Measurements from ENCODE around the gene PRAMEF2.
"Not testable (repeated sequence)": the region's sequence is repeated elsewhere in the genome, so short reads cannot be mapped to it uniquely, and the experiment has no call there.

PRAMEF2 gene, protein sequence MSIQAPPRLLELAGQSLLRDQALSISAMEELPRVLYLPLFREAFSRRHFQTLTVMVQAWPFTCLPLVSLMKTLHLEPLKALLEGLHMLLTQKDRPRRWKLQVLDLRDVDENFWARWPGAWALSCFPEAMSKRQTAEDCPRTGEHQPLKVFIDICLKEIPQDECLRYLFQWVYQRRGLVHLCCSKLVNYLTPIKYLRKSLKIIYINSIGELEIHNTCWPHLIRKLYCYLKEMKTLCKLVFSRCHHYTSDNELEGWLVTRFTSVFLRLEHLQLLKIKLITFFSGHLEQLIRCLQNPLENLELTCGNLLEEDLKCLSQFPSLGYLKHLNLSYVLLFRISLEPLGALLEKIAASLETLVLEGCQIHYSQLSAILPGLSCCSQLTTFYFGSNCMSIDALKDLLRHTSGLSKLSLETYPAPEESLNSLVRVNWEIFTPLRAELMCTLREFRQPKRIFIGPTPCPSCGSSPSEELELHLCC

DNA sequence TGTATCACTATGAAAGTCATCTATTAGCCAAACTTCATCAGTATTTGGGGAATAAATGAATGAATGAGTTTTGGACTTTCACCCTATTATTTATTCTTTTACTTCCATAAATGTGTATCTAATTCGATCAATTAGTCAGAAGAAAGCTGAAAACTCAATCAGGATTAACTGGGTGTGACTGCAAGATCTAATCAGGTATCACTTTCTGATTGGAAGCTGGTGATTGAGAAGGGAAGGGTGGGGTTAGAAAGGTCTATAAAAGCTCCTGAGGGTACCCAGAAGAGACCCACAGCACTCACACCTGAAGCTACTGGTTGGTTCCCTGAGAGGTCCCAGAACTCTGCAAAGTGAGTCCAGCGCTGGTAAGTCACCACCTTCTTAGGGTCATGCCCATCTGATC lies at the start of gene PRAMEF2:
PRAMEF2 (plus strand) TSS at position 301 of the 400 bp plus-strand sequence. CDS start 1,924 bp downstream, outside the sequence.
- not testable (repeated sequence) for DNase-seq (ENCODE audit: low read depth in 4 of 4, low spot score in 1 of 4)

DNA sequence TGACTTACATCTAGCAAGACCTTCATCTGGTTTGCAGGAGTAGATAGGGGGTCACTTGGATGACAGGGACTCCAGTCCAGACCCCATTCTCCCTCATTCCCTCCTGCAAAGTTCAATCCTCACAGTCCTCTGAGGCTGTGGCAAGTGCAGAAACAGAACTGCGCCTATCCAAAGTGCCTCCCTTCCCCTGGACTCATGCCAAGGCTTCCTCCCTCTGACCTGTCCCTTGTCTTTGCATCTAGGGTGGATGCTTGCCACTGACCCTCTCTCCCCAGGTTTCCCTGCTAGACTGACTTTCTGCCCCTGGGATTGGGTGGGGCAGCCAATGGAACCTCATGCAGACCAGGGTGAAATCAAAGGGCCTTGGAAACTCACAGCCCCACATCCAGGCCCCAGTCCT lies 47.0 kb upstream of the PRAMEF2 start:
- no peak for DNase-seq (ENCODE audit: low read depth in 4 of 4, low spot score in 1 of 4)

DNA sequence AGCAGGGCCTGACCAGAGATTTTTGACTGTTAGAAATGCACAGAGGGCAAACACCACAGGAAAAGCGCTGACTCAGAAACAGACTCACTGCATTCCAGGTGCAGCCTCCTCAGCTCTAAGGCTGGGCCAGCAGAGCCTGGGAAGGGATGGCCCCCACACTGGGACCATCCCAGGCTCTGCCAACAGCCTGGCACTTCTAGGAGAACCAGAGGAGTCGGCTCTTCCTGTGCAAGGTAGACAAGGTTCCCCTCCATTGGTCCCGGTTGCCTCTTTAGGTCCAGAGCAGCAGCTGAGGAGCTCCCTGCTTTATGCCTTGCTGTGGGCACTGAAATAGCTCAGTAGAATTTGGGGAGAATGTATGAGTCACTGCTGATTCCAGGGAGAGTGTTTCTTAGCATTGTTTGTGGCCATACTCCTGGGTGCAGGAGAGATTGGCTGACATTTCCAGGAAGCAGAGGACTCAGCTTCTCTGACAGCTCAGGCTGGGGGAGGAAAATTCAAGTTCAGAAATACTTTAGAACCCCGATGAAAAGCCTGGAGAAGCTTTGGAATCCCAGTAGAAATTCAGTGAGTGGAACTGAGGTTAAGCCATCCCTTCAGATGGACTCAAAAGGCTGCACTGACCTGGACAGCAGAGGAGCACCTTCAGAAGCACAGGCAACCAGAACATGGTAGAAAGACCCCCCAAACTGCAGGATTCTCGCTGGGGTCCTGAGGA lies 46.0 kb upstream of the PRAMEF2 start:
- DNase-seq (ENCODE audit: low read depth in 4 of 4, low spot score in 1 of 4) = no peak

DNA sequence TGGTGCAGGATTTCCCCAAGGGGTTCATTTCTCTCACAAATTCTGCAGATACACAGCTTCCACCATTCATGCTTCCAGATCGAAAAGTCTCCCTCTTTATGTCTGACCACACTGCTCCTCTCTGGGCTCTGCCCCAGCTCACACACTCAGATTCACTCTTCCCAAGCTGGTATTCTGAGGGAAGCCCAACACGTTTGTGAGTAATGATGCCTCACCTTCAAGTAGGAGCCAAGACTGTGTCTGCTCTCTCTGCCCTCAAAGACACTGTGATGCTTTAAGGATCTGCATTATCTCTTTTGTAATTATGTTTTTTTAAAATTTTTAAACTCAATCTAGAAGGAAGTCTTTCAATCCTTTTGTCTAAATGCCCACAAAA lies 45.5 kb upstream of the PRAMEF2 start:
- DNase-seq (ENCODE audit: low read depth in 4 of 4, low spot score in 1 of 4) = no peak

DNA sequence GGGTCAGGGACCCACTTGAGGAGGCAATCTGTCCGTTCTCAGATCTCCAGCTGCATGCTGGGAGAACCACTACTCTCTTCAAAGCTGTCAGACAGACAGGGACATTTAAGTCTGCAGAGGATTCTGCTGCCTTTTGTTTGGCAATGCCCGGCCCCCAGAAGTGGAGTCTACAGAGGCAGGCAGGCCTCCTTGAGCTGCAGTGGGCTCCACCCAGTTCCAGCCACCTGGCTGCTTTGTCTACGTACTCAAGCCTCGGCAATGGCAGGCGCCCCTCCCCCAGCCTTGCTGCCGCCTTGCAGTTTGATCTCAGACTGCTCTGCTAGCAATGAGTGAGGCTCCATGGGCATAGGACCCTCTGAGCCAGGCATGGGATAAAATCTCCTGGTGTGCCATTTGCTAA lies 37.8 kb upstream of the PRAMEF2 start:
- DNase-seq (ENCODE audit: low read depth in 4 of 4, low spot score in 1 of 4) = not testable (repeated sequence)

DNA sequence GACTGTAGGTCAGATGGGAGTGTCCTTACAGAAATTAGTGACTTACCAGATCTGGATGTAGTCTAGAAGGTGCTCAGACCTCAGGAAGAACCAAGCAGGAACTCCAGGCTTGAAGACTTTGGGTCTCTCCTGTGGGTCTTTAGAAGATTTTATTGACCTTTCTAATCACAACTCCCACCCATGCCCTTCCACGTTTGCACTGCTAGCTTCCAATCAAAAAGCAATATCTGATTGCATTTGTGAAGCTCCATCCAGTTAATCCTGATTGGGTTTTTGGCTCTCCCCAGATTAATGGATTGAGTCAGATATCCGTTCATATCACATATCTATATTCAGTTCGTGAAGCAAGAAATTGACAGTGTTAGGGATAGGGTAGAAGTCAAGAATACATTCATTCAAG lies 25.6 kb upstream of the PRAMEF2 start, which contains the start of gene PRAMEF11:
PRAMEF11 (minus strand) TSS at position 101 of the 400 bp plus-strand sequence. CDS start 2,621 bp downstream, outside the sequence.
- DNase-seq (ENCODE audit: low read depth in 4 of 4, low spot score in 1 of 4) = not testable (repeated sequence)

DNA sequence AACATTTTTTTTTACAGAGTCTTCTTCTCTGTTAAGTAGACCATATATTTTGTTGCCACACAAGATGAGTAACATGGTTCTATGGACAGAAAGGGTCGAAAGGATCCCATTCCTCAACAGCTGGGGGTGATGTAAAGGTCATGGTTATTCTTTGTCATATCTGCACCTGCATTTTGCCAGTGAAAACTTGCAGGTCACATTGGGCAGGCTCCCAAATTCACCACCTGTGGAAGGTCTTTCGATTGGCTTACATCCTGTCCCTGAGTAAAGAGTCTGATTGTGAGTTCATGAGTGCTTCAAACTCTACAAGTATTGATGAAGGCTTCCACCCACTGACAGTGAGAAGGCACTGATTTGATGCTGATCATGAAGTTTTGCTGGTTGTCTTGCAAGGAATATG lies 23.6 kb upstream of the PRAMEF2 start:
- DNase-seq (ENCODE audit: low read depth in 4 of 4, low spot score in 1 of 4) = not testable (repeated sequence)

DNA sequence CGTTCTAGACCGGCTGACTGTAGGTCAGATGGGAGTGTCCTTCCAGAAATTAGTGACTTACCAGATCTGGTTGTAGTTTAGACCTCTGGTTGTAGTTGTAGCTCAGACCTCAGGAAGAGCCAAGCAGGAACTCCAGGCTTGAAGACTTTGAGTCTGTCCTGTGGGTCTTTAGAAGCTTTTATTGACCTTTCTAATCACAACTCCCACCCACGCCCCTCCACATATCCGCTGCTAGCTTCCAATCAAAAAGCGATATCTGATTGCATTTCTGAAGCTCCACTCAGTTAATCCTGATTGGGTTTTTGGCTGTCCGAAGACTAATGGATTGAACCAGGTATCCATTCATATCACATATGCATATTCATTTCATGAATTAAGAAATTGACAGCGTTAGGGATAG lies 8.3 kb upstream of the PRAMEF2 start, which contains the start of gene HNRNPCL1:
HNRNPCL1 (minus strand) TSS at position 101 of the 400 bp plus-strand sequence. CDS start 431 bp downstream, outside the sequence.
- DNase-seq (ENCODE audit: low read depth in 4 of 4, low spot score in 1 of 4) = not testable (repeated sequence)

DNA sequence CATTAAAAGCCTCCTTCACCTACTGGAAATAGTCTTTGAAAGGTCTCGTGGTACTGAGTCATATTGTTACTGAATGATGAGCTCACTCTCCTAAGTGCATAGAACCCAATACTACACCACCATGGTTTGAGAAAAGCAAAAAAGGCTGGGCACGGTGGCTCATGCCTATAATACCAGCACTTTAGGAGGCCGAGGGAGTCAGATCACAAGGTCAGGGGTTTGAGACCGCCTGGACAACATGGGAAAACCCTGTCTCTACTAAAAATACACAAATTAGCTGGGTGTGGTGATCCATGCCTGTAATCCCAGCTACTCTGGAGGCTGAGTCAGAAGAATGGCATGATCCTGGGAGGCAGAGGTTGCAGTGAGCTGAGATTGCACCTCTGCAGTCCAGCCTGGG lies 5.1 kb upstream of the PRAMEF2 start:
- no peak for DNase-seq (ENCODE audit: low read depth in 4 of 4, low spot score in 1 of 4)

DNA sequence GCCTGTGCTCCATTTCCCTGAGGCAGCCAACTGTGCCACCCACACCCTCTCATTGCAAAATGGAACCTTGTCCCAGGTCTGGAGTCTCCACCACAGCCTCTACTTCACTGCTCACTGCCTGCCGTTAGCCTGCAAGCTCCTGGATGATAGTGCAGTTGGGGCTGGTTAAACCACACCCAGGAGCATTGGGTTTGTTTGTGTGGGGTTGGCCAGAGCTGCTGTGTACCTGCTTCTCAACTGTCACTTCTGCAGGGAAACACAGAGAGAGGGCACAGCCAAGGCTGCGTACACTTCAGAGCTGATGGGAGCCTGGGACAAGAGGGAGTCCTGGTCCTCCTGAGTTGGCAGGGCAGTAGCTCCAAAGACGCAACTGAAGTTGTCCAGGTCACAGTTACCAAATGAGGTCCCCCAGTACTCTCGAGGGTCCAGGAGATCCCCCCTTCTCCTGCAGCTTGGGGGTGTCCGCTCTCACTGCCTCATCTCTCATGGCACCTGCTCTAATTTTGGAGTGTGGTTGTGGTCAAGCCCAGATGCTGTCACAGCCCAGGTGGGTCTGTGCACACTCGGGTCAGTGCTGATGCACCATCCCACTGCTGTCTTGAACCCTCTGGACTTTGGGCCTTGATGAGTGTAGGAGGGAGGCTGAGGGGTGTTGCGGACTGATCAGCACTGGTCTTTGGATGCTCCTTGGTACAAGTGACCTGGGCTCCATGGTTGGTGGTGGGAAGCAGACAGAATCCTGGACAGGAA lies 6.4 kb downstream of the PRAMEF2 start:
- not testable (repeated sequence) for DNase-seq (ENCODE audit: low read depth in 4 of 4, low spot score in 1 of 4)

DNA sequence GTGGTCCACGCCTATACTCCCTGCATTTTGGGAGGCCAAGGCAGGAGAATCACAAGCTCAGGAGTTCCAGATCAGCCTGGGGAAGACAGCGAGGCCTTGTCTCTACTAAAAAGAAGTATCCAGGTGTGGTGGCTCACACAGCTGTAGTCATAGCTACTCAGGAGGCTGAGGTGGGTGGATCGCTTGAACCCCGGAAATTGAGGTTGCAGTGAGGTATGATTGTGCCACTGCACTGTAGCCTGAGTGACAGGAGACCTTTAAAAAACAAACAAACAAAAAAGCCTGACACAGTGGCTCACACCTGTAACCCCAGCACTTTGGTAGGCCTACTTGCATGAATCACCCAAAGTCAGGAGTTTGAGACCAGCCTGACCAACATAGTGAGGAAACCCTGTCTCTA lies 21.6 kb downstream of the PRAMEF2 start:
- DNase-seq (ENCODE audit: low read depth in 4 of 4, low spot score in 1 of 4) = not testable (repeated sequence)

DNA sequence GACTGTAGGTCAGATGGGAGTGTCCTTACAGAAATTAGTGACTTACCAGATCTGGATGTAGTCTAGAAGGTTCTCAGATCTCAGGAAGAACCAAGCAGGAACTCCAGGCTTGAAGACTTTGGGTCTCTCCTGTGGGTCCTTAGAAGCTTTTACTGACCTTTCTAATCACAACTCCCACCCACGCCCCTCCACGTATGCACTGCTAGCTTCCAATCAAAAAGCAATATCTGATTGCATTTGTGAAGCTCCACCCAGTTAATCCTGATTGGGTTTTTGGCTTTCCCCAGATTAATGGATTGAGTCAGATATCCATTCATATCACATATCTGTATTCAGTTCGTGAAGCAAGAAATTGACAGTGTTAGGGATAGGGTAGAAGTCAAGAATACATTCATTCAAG lies 29.2 kb downstream of the PRAMEF2 start, which contains the start of gene PRAMEF4:
PRAMEF4 (minus strand) TSS at position 101 of the 400 bp plus-strand sequence. CDS start 2,807 bp downstream, outside the sequence.
- DNase-seq (ENCODE audit: low read depth in 4 of 4, low spot score in 1 of 4) = not testable (repeated sequence)

DNA sequence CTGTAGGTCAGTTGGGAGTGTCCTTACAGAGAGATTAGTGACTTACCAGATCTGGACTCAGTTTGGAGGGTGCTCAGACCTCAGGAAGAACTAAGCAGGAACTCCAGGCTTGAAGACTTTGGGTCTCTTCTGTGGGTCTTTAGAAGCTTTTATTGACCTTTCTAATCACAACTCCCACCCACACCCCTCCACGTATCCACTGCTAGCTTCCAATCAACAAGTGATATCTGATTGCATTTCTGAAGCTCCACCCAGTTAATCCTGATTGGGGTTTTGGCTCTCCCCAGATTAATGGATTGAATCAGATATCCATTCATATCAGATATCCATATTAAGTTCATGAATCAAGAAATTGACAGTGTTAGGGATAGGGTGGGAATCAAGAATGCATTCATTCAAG lies 41.3 kb downstream of the PRAMEF2 start, which contains the start of gene PRAMEF10:
PRAMEF10 (minus strand) TSS at position 101 of the 400 bp plus-strand sequence. CDS start 2,423 bp downstream, outside the sequence.
- DNase-seq (ENCODE audit: low read depth in 4 of 4, low spot score in 1 of 4) = not testable (repeated sequence)

DNA sequence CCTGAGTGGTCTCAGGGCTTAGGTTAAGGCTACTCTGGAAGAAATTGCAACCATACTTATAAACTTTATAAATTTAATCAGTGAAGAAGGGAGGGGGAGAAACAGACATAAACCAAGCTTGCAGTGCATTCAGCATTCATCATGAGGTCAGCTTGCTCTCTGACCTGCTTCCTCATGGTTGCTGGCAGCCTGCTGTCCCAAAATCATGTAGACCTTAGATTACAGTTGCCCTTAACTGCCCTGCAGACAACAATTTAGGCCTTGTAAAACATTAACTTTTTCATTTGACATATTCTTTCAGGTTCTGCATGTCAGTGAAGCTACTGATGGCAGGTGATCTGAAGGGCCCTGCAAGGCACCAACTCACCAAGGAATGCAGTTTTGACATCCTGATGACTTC lies 42.3 kb downstream of the PRAMEF2 start:
- not testable (repeated sequence) for DNase-seq (ENCODE audit: low read depth in 4 of 4, low spot score in 1 of 4)

DNA sequence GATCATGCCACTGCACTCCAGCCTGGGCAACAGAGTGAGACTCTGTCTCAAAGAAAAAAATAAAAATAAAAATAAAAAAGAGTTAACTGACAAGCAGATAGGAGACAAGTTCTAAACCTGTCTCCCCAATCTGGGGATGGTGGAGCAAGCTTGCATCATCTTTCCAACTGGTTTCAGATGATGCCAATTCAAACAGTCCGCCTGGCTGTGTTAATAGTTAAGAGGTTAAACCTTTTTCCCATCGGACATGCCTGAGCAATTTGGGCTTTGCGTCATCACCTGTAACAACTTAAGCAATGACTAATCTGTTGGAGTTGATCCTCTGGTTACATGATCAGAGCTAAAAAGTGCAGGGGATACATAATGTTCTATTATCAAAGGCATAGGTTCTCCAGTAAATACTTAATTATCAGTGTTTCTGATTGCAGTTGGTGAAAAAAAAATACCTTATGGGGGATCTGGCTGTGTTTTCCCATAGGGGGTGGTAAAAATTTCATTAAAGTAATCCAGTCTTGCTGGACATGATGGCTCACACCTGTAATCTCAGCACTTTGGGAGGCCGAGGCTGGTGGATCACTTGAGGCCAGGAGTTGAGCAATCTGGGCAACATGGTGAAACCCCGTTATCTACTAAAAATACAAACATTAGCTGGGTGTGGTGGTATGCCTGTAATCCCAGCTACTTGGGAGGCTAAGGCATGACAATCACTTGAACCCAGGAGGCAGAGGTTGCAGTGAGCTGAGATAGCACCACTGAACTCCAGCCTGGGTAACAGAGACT lies 47.1 kb downstream of the PRAMEF2 start:
- DNase-seq (ENCODE audit: low read depth in 4 of 4, low spot score in 1 of 4) = not testable (repeated sequence)
